HG02981 (cell line): ENCODE results near the gene CCDC196.
"Not testable (repeated sequence)": the region's sequence is repeated elsewhere in the genome, so short reads cannot be mapped to it uniquely, and the experiment has no call there.

Source experiments
- ATAC-seq: cut with Tn5 transposase; IDR thresholded peaks from one replicate; pipeline ENCODE4 v1.9.1; 2021; ENCODE audit warnings: mild to moderate bottlenecking, moderate library complexity; ENCODE audit not compliant: unreplicated experiment

The CCDC196 gene

GRCh38 chr14:66545751-66546150, 59.6 kb downstream of the CCDC196 start:
- ATAC-seq = not testable (repeated sequence)
